ENCODE measurements around the gene KREMEN1.

KREMEN1 gene

GRCh38 chr22:29203488-29204454, 130.9 kb downstream of the KREMEN1 start:
- peak overlapping the region; percentile 12 for H2AFZ ChIP-seq (ENCODE audit: low read depth, low read length)
- peaks cover 89% of the 10 kb centered on the region for H3K4me1 ChIP-seq (ENCODE audit: insufficient read depth, low read length)
- DNase-seq (peak; percentile 41), ATAC-seq (ENCODE audit: insufficient read depth, low read depth) (no peak)
- H3K9ac ChIP-seq (ENCODE audit: low read depth, low read length), result peak overlapping the region; percentile 87
- H3K36me3 ChIP-seq (ENCODE audit: insufficient read depth, low read length), result peaks cover 29% of the 10 kb centered on the region
- TF ChIP-seq EZH2 (IDR thresholded peaks at IDR 0.05; ENCODE audit: borderline replicate concordance, low read depth, low read length, severe bottlenecking), result no peak
- TF ChIP-seq CTCF (IDR thresholded peaks at IDR 0.05; ENCODE audit: borderline replicate concordance, extremely low read depth, low read length, poor library complexity, severe bottlenecking), result peak; percentile 49
- H4K20me1 ChIP-seq (ENCODE audit: insufficient read depth, low read length), result peaks cover 9% of the 10 kb centered on the region; the same call in 1 of the 2 replicates
- peaks cover 58% of the 10 kb centered on the region for H3K79me2 ChIP-seq (ENCODE audit: insufficient read depth, low read length)
- H3K4me3 ChIP-seq (ENCODE audit: low read depth in 1 of 2, low read length in 2 of 2), result peak overlapping the region in 1 of 2 experiments; percentile 83; a peak in 2 of 4 replicates
- H3K27ac ChIP-seq (ENCODE audit: low read length), result peak overlapping the region; percentile 100
- no peaks in the 10 kb centered on the region for H3K9me3 ChIP-seq (ENCODE audit: insufficient read depth, low read length, severe bottlenecking)
- peak overlapping the region; percentile 89 for H3K4me2 ChIP-seq (ENCODE audit: insufficient read depth, low read length)
- no peaks in the 10 kb centered on the region for H3K27me3 ChIP-seq (ENCODE audit: insufficient read depth, low read length, poor library complexity)

GRCh38 chr22:29204455-29205183, 131.8 kb downstream of the KREMEN1 start:
- peaks cover 95% of the 10 kb centered on the region for H3K4me1 ChIP-seq (ENCODE audit: insufficient read depth, low read length)
- H3K79me2 ChIP-seq (ENCODE audit: insufficient read depth, low read length), result peaks cover 66% of the 10 kb centered on the region
- peak overlapping the region; percentile 33 to 83; a peak in 3 of 4 replicates for H3K4me3 ChIP-seq (ENCODE audit: low read depth in 1 of 2, low read length in 2 of 2)
- H3K9me3 ChIP-seq (ENCODE audit: insufficient read depth, low read length, severe bottlenecking), result no peaks in the 10 kb centered on the region
- no peak for ATAC-seq (ENCODE audit: insufficient read depth, low read depth)
- peak overlapping the region; percentile 89 for H3K4me2 ChIP-seq (ENCODE audit: insufficient read depth, low read length)
- H4K20me1 ChIP-seq (ENCODE audit: insufficient read depth, low read length), result peaks cover 13% of the 10 kb centered on the region; the same call in 1 of the 2 replicates
- peak; percentile 31 for DNase-seq
- peak overlapping the region; percentile 61 for H2AFZ ChIP-seq (ENCODE audit: low read depth, low read length)
- H3K9ac ChIP-seq (ENCODE audit: low read depth, low read length), result peak overlapping the region; percentile 87
- H3K27ac ChIP-seq (ENCODE audit: low read length), result peak overlapping the region; percentile 100
- TF ChIP-seq CTCF (IDR thresholded peaks at IDR 0.05; ENCODE audit: borderline replicate concordance, extremely low read depth, low read length, poor library complexity, severe bottlenecking), result no peak
- no peak for TF ChIP-seq EZH2 (IDR thresholded peaks at IDR 0.05; ENCODE audit: borderline replicate concordance, low read depth, low read length, severe bottlenecking)
- no peaks in the 10 kb centered on the region for H3K27me3 ChIP-seq (ENCODE audit: insufficient read depth, low read length, poor library complexity)
- peaks cover 35% of the 10 kb centered on the region for H3K36me3 ChIP-seq (ENCODE audit: insufficient read depth, low read length)

GRCh38 chr22:29205252-29205593, 132.4 kb downstream of the KREMEN1 start:
- H3K4me2 ChIP-seq (ENCODE audit: insufficient read depth, low read length), result peak overlapping the region; percentile 89
- peak overlapping the region; percentile 87 for H3K9ac ChIP-seq (ENCODE audit: low read depth, low read length)
- peak overlapping the region; percentile 33 to 83 for H3K4me3 ChIP-seq (ENCODE audit: low read depth in 1 of 2, low read length in 2 of 2)
- H2AFZ ChIP-seq (ENCODE audit: low read depth, low read length), result peak overlapping the region; percentile 61
- peaks cover 72% of the 10 kb centered on the region for H3K79me2 ChIP-seq (ENCODE audit: insufficient read depth, low read length)
- H3K27me3 ChIP-seq (ENCODE audit: insufficient read depth, low read length, poor library complexity), result no peaks in the 10 kb centered on the region
- peaks cover 15% of the 10 kb centered on the region; the same call in 1 of the 2 replicates for H4K20me1 ChIP-seq (ENCODE audit: insufficient read depth, low read length)
- peaks cover 31% of the 10 kb centered on the region for H3K36me3 ChIP-seq (ENCODE audit: insufficient read depth, low read length)
- peak overlapping the region; percentile 100 for H3K27ac ChIP-seq (ENCODE audit: low read length)
- DNase-seq (no peak), ATAC-seq (ENCODE audit: insufficient read depth, low read depth) (no peak)
- TF ChIP-seq EZH2 (IDR thresholded peaks at IDR 0.05; ENCODE audit: borderline replicate concordance, low read depth, low read length, severe bottlenecking) (no peak), CTCF (IDR thresholded peaks at IDR 0.05; ENCODE audit: borderline replicate concordance, extremely low read depth, low read length, poor library complexity, severe bottlenecking) (no peak)
- H3K4me1 ChIP-seq (ENCODE audit: insufficient read depth, low read length), result peaks cover 91% of the 10 kb centered on the region
- no peaks in the 10 kb centered on the region for H3K9me3 ChIP-seq (ENCODE audit: insufficient read depth, low read length, severe bottlenecking)

Data from DND-41 (cell line).